IPS DF 6.9 (cell line): ENCODE results near the gene SPDYE3.

ENCODE experiments used
- DNase-seq: peaks from one replicate; pipeline ENCODE4 v3.0.0-alpha.2; 2013; ENCODE audit warnings: low read depth, low spot score
- H3K27ac ChIP-seq: one replicate; pipeline ENCODE4 v1.5.1; 2013; ENCODE audit warnings: low read length, control low read depth
- H3K27me3 ChIP-seq: 2 replicates; pipeline ENCODE4 v1.6.1; 2013; ENCODE audit warnings: mild to moderate bottlenecking, low read length; ENCODE audit not compliant: control insufficient read depth, insufficient read depth
- H3K36me3 ChIP-seq: 2 replicates; pipeline ENCODE4 v1.6.1; 2013; ENCODE audit warnings: low read length; ENCODE audit not compliant: control insufficient read depth, insufficient read depth
- H3K4me1 ChIP-seq: 2 replicates; pipeline ENCODE4 v1.6.1; 2013; ENCODE audit warnings: low read length; ENCODE audit not compliant: control insufficient read depth, insufficient read depth
- H3K4me3 ChIP-seq: 2 replicates; pipeline ENCODE4 v1.5.1; 2013; ENCODE audit warnings: mild to moderate bottlenecking, low read length
- H3K9me3 ChIP-seq: 2 replicates; pipeline ENCODE4 v1.6.1; 2013; ENCODE audit warnings: low read length, inconsistent platforms; ENCODE audit not compliant: control insufficient read depth, insufficient read depth
- WGBS: extraction: QIAGEN DNeasy Blood & Tissue Kit; methylation state at CpG from one replicate; pipeline ENCODE4 v1.1.7; 2013; ENCODE audit warnings: mixed read lengths, missing lambda C conversion rate; ENCODE audit not compliant: insufficient read length, insufficient coverage; 5-methylcytosine and 5-hydroxymethylcytosine counted together

The SPDYE3 gene

DNA sequence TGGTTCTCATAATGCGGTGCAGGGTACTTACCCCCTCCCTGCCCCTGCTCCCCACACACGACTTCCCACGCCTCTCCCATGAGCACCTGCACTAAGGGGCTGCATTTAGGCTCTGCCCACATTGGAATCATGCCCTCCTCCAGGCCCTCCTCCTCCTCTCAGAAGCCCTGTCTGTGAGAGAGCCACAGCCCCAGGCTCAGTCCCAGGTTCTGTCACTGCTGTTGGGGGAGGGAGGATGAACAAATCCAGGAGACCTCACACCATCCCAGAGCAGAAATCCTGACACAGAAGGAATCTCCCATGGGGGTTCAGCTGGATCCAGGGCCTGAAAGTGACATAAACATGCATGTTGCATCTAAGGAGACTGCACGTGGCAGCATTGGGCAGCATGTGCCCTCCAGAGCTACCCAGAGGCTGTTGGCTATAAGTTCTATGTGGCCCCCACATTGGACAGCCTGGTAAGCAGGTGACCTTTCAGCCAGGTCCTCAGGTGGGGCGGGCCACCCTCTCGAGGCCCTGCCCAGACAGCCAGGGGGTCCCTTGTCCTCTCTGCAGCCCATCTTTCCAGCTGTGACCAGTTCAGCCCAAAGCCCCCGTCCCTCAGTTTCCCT lies 64.2 kb downstream of the SPDYE3 start:
- H3K27me3 ChIP-seq, result no peaks in the 10 kb centered on the region
- no peaks in the 10 kb centered on the region; the same call in 1 of the 2 replicates for H3K9me3 ChIP-seq
- no peaks in the 10 kb centered on the region for H3K36me3 ChIP-seq
- DNase-seq, result no peak
- no CpG with 5 or more reads among the region's 7 CpGs for WGBS
- no peak overlapping the region for H3K4me3 ChIP-seq
- H3K4me1 ChIP-seq, result peaks cover 6% of the 10 kb centered on the region; the same call in 1 of the 2 replicates
- no peak overlapping the region for H3K27ac ChIP-seq
